Chondrocyte (in vitro differentiated cells): ENCODE results near the gene GBP2. TPM values are rescaled to one million over a fixed set of nuclear protein-coding genes. Genes with fewer than 3 reads are reported as not detected.

Source experiments
- DNase-seq: peaks from one replicate; pipeline ENCODE4 v3.0.0; 2021; ENCODE audit warnings: mixed read lengths, low spot score
- H3K27ac Mint-ChIP-seq: one replicate; pipeline ENCODE4 v1.8.0; 2021; ENCODE audit warnings: mild to moderate bottlenecking, moderate library complexity, mixed read lengths; ENCODE audit not compliant: unreplicated experiment
- H3K27me3 Mint-ChIP-seq: 2 replicates; pipeline ENCODE4 v1.8.0; 2021; ENCODE audit warnings: low read depth, mixed read lengths
- H3K36me3 Mint-ChIP-seq: 2 replicates; pipeline ENCODE4 v1.8.0; 2021; ENCODE audit warnings: low read depth, mixed read lengths
- H3K4me1 Mint-ChIP-seq: 2 replicates; pipeline ENCODE4 v1.8.0; 2021; ENCODE audit warnings: low read depth, mild to moderate bottlenecking, mixed read lengths
- H3K4me3 Mint-ChIP-seq: one replicate; pipeline ENCODE4 v1.8.0; 2021; ENCODE audit warnings: mild to moderate bottlenecking, moderate library complexity, mixed read lengths; ENCODE audit not compliant: unreplicated experiment
- H3K9me3 Mint-ChIP-seq: 2 replicates; pipeline ENCODE4 v1.8.0; 2021; ENCODE audit warnings: low read depth, mixed read lengths
- CTCF ChIP-seq: fragments of 200-600 bp; sonication (generic); IDR thresholded peaks from 2 replicates; pipeline ENCODE4 v1.5.0; 2021; ENCODE audit warnings: antibody characterized with exemption, mild to moderate bottlenecking, moderate library complexity
- total RNA-seq: library from RNA; stranded (reverse); gene quantifications from 3 replicates; pipeline ENCODE4 v1.2.1, GENCODE V29; 2021

Gene GBP2
- total RNA-seq, 1 donor from 2014 or later = 0.42 TPM

GRCh38 chr1:89149976-89150375 is 24.1 kb upstream of the GBP2 start:
- Mint-ChIP-seq H3K4me3 (no peak overlapping the region), H3K36me3 (no peaks in the 10 kb centered on the region), H3K4me1 (no peaks in the 10 kb centered on the region), H3K9me3 (no peaks in the 10 kb centered on the region), H3K27me3 (peaks cover 34% of the 10 kb centered on the region), H3K27ac (no peak overlapping the region)
- DNase-seq = no peak
- no peak for TF ChIP-seq CTCF

GRCh38 chr1:89149229-89149628 is 23.3 kb upstream of the GBP2 start:
- Mint-ChIP-seq H3K27ac (no peak overlapping the region), H3K4me1 (no peaks in the 10 kb centered on the region), H3K27me3 (peaks cover 34% of the 10 kb centered on the region), H3K9me3 (no peaks in the 10 kb centered on the region), H3K36me3 (no peaks in the 10 kb centered on the region), H3K4me3 (no peak overlapping the region)
- peak; percentile 65 for TF ChIP-seq CTCF
- DNase-seq = no peak

GRCh38 chr1:89147678-89148658 is 22.1 kb upstream of the GBP2 start:
- Mint-ChIP-seq H3K36me3 (no peaks in the 10 kb centered on the region), H3K27ac (no peak overlapping the region), H3K9me3 (no peaks in the 10 kb centered on the region)

GRCh38 chr1:89146721-89147120 is 20.8 kb upstream of the GBP2 start:
- no peak for TF ChIP-seq CTCF
- H3K4me3 Mint-ChIP-seq = no peak overlapping the region
- no peaks in the 10 kb centered on the region for H3K4me1 Mint-ChIP-seq
- H3K27ac Mint-ChIP-seq = no peak overlapping the region
- H3K9me3 Mint-ChIP-seq = no peaks in the 10 kb centered on the region
- no peak for DNase-seq
- no peaks in the 10 kb centered on the region for H3K36me3 Mint-ChIP-seq
- H3K27me3 Mint-ChIP-seq = peaks cover 36% of the 10 kb centered on the region

More at GRCh38 chr1:89147678-89148658, 22.1 kb upstream of the GBP2 start:
- TF ChIP-seq CTCF = no peak
- no peak for DNase-seq
- H3K4me3 Mint-ChIP-seq = no peak overlapping the region
- H3K4me1 Mint-ChIP-seq = no peaks in the 10 kb centered on the region
- peaks cover 37% of the 10 kb centered on the region for H3K27me3 Mint-ChIP-seq

GRCh38 chr1:89143484-89143883 is 17.6 kb upstream of the GBP2 start:
- Mint-ChIP-seq H3K4me1 (no peaks in the 10 kb centered on the region), H3K27me3 (peaks cover 22% of the 10 kb centered on the region), H3K36me3 (no peaks in the 10 kb centered on the region), H3K9me3 (peaks cover 2% of the 10 kb centered on the region), H3K27ac (no peak overlapping the region), H3K4me3 (no peak overlapping the region)
- DNase-seq = no peak
- no peak for TF ChIP-seq CTCF
